Measurements from ENCODE around the gene GPATCH8.
A peak's percentile ranks its signal among the peaks of the same experiment; 100 is the strongest.

The GPATCH8 gene

DNA sequence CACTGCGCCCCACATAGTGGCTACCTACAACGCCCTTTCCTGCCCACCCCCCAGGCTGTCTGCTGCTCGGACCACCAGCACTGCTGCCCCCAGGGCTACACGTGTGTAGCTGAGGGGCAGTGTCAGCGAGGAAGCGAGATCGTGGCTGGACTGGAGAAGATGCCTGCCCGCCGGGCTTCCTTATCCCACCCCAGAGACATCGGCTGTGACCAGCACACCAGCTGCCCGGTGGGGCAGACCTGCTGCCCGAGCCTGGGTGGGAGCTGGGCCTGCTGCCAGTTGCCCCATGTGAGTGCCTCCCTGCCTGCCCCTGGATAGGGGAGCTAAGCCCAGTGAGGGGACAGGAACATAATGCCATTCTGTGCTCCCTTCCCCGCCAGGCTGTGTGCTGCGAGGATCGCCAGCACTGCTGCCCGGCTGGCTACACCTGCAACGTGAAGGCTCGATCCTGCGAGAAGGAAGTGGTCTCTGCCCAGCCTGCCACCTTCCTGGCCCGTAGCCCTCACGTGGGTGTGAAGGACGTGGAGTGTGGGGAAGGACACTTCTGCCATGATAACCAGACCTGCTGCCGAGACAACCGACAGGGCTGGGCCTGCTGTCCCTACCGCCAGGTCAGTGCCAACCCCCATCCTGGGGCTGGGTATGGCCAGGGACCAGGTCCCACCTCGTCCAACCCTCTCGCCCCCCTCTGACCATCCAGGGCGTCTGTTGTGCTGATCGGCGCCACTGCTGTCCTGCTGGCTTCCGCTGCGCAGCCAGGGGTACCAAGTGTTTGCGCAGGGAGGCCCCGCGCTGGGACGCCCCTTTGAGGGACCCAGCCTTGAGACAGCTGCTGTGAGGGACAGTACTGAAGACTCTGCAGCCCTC is 151.0 kb downstream of the GPATCH8 start:
- DNase-seq = no peak

- no peak for DNase-seq
Observed at GRCh38 chr17:44351464-44351863, 151.7 kb downstream of the GPATCH8 start.

DNA sequence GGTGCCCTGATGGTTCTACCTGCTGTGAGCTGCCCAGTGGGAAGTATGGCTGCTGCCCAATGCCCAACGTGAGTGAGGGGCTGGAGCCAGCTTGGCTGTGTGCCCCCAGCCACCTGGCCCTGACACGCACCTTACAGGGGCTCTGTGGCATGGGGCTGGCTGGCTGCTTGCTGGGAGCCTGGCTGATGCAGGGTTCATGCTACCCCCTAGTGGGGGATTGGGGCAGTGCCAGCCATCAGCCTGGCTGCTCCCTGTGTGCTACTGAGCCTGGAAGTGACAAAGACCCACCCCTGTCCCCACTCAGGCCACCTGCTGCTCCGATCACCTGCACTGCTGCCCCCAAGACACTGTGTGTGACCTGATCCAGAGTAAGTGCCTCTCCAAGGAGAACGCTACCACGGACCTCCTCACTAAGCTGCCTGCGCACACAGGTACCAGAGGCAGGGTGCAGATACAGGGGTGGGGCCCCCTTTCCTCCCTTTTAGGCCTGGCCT is 152.4 kb downstream of the GPATCH8 start:
- DNase-seq = peak; percentile 85

- DNase-seq = no peak
Observed at GRCh38 chr17:44349553-44350070, 153.6 kb downstream of the GPATCH8 start.

DNA sequence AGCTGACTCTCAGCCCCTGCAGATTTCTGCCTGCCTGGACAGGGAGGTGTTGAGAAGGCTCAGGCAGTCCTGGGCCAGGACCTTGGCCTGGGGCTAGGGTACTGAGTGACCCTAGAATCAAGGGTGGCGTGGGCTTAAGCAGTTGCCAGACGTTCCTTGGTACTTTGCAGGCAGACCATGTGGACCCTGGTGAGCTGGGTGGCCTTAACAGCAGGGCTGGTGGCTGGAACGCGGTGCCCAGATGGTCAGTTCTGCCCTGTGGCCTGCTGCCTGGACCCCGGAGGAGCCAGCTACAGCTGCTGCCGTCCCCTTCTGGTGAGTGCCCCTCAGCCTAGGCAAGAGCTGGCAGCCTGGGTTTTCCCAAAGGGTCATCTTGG is 154.2 kb downstream of the GPATCH8 start:
- DNase-seq = no peak

- peak; percentile 47 for DNase-seq
Observed at GRCh38 chr17:44348234-44348987, 154.8 kb downstream of the GPATCH8 start.
